Measurements from ENCODE around the gene SYNE1. TPM values are rescaled to one million over a fixed set of nuclear protein-coding genes. Genes with fewer than 3 reads are reported as not detected.
"Not testable (repeated sequence)": the region's sequence is repeated elsewhere in the genome, so short reads cannot be mapped to it uniquely, and the experiment has no call there.

SYNE1 gene
- total RNA-seq, 2 donors from 2014 or later = 135 to 160 TPM

DNA sequence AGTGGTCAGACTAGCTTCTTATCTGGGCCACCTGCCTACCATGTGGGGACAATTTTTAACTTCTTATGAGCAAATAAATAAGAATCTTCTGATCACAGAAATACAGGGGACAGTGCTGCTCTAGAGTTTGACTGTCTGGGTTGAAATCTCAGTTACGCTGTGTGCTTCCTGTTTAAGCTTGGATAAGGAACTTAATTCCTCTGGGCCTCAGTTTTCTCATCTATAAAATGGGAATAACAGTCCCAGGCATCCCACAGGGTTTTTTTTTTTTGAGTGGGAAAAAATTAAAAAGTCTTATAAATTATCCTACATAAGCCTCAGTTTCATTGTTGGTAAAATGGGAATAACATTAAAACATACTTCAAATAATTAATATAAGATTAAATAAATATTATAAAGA lies 488.8 kb downstream of the SYNE1 start:
- Histone ChIP-seq H3K4me1 (peaks cover 0 to 7% of the 10 kb centered on the region in 2 donors), H3K27me3 (no peaks in the 10 kb centered on the region), H3K9me3 (no peaks in the 10 kb centered on the region), H3K4me3 (no peak overlapping the region), H3K36me3 (peaks cover 100% of the 10 kb centered on the region), H3K27ac (no peak overlapping the region)
- no peak for DNase-seq (ENCODE audit: low spot score)
- TF ChIP-seq, protein P1, sequence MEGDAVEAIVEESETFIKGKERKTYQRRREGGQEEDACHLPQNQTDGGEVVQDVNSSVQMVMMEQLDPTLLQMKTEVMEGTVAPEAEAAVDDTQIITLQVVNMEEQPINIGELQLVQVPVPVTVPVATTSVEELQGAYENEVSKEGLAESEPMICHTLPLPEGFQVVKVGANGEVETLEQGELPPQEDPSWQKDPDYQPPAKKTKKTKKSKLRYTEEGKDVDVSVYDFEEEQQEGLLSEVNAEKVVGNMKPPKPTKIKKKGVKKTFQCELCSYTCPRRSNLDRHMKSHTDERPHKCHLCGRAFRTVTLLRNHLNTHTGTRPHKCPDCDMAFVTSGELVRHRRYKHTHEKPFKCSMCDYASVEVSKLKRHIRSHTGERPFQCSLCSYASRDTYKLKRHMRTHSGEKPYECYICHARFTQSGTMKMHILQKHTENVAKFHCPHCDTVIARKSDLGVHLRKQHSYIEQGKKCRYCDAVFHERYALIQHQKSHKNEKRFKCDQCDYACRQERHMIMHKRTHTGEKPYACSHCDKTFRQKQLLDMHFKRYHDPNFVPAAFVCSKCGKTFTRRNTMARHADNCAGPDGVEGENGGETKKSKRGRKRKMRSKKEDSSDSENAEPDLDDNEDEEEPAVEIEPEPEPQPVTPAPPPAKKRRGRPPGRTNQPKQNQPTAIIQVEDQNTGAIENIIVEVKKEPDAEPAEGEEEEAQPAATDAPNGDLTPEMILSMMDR (IDR thresholded peaks at IDR 0.05) = no peak

DNA sequence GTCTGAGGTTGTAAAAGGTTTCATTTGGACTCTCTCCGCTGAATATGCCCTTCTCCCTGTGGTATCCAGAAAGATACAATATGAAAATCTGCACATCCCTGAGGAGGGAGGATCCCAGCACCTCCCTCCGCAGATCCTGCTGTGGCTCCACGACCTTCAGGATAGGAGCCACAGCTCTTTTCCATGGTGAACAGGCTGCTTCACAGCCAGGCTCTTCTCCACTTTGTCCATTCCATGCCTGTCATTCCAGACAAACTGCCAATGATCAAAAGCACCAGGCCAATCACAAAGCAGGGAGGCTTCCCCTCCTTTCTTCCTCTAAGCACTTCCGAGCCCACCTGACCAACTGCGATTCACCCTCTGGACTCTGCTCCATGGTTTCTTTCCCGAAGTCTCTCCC lies 489.9 kb downstream of the SYNE1 start:
- Histone ChIP-seq H3K36me3 (peaks cover 96% of the 10 kb centered on the region), H3K4me1 (peaks cover 0 to 7% of the 10 kb centered on the region in 2 donors), H3K9me3 (no peaks in the 10 kb centered on the region), H3K27me3 (no peaks in the 10 kb centered on the region), H3K27ac (peak overlapping the region in 1 of 2 donors; percentile 40), H3K4me3 (no peak overlapping the region)
- DNase-seq (ENCODE audit: low spot score) = no peak
- TF ChIP-seq, protein P1 (IDR thresholded peaks at IDR 0.05) = no peak

DNA sequence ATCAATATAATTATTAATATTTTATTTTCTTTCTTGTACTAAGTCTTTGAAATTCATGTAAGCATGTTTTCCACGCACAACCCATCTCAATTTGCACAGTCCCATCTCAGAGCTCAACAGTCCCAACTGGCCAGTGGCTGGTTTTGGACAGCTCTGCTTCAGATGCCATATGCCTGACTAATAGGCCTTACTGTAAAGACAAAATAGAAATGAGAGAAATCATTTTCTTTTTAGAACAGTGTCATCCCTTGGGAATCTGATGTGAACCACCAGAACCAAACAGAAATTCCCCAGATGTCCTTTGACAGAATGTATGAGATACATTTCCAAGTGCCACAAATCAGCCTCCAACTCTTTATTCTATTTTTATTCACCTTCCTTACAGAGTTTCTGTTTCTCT lies 490.8 kb downstream of the SYNE1 start:
- Histone ChIP-seq H3K27ac (no peak overlapping the region), H3K4me3 (no peak overlapping the region), H3K27me3 (no peaks in the 10 kb centered on the region), H3K36me3 (peaks cover 87% of the 10 kb centered on the region), H3K4me1 (peaks cover 0 to 7% of the 10 kb centered on the region in 2 donors), H3K9me3 (no peaks in the 10 kb centered on the region)
- no peak for DNase-seq (ENCODE audit: low spot score)
- TF ChIP-seq, protein P1 (IDR thresholded peaks at IDR 0.05) = no peak

DNA sequence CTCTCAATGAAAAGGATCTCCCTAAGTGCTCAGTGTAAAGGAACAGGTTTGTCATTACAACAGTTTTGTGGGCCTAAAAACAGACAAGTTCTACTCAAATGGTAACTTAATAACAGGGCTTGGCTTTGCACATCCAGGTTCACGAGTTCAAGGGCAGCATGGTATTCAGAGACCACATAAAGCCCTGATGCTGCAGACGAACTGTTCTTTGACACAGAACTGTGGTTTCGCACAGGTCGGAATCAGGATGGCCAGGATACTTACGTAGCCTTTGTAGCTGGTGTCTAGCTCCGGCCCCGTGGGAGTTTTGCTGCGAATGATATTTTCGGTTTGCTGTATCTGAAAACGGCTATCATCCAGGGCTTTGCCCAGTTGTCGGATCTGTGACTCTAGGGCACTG lies 493.8 kb downstream of the SYNE1 start:
- Histone ChIP-seq H3K27me3 (no peaks in the 10 kb centered on the region), H3K27ac (no peak overlapping the region), H3K36me3 (peaks cover 85% of the 10 kb centered on the region), H3K4me3 (no peak overlapping the region), H3K9me3 (no peaks in the 10 kb centered on the region), H3K4me1 (peaks cover 0 to 7% of the 10 kb centered on the region in 2 donors)
- TF ChIP-seq, protein P1 (IDR thresholded peaks at IDR 0.05) = no peak
- DNase-seq (ENCODE audit: low spot score) = no peak

DNA sequence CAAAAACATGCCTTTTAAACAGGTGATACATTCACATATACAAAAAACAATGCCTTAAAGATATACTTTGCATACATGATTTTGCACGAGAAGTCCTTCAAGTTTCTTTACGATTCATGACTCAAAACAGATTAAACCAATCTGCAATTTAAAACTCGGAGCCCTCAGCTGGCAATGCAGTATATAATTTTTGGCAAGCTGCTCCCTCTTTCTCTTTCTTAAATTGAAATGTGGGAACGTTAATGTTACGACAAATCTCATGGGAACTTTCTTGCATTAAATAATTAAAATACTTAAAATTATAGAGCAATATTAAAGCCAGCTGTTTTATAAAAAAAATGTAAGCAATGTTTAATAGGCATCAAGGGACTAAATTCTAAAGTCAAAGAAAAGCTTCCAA lies 495.1 kb downstream of the SYNE1 start:
- no peaks in the 10 kb centered on the region for H3K9me3 ChIP-seq
- DNase-seq (ENCODE audit: low spot score) = no peak
- H3K4me3 ChIP-seq = no peak overlapping the region
- H3K27ac ChIP-seq = no peak overlapping the region
- TF ChIP-seq, protein P1 (IDR thresholded peaks at IDR 0.05) = no peak
- peaks cover 85% of the 10 kb centered on the region for H3K36me3 ChIP-seq
- H3K4me1 ChIP-seq = peaks cover 0 to 7% of the 10 kb centered on the region in 2 donors
- H3K27me3 ChIP-seq = no peaks in the 10 kb centered on the region

DNA sequence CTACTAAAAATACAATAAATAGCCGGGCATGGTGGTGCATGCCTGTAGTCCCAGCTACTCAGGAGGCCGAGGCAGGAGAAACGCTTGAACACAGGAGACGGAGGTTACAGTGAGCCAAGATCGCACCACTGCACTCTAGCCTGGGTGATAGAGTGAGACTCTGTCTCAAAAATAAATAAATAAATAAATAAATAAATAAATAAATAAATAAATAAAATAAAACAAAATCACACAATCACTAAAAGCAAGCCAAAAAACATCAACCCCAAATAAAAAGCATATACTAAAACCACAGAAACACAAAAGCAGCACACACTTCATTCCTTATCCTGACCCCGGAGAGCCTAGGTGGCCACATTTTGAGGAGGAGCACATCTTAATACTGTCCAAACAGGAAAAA lies 498.8 kb downstream of the SYNE1 start:
- not testable (repeated sequence) for DNase-seq (ENCODE audit: low spot score); H3K27ac ChIP-seq; H3K4me3 ChIP-seq; H3K27me3 ChIP-seq; H3K4me1 ChIP-seq; H3K9me3 ChIP-seq
- peaks cover 85% of the 10 kb centered on the region for H3K36me3 ChIP-seq

Measured in right atrium auricular region (tissue), 2 donors.